Upper lobe of right lung (tissue), 1 donor: Measurements from ENCODE around the gene PPP6R1. TPM values are rescaled to one million over a fixed set of nuclear protein-coding genes. Genes with fewer than 3 reads are reported as not detected.
A peak's percentile ranks its signal among the peaks of the same experiment; 100 is the strongest.

ENCODE experiments used
- ATAC-seq: fragments of 200-7000 bp; cut with Tn5 transposase; one replicate; pipeline ENCODE4 v1.9.1; 2020; ENCODE audit warnings: mild to moderate bottlenecking, moderate library complexity
- DNase-seq: peaks from one replicate; pipeline ENCODE4 v3.0.0-alpha.2; 2020
- H3K27ac ChIP-seq: fragments of 200-600 bp; one replicate; pipeline ENCODE4 v1.8.0; 2022
- H3K27me3 ChIP-seq: fragments of 200-600 bp; one replicate; pipeline ENCODE4 v1.8.0; 2022; ENCODE audit warnings: mild to moderate bottlenecking
- H3K36me3 ChIP-seq: fragments of 200-600 bp; one replicate; pipeline ENCODE4 v1.8.0; 2022
- H3K4me1 ChIP-seq: fragments of 200-600 bp; one replicate; pipeline ENCODE4 v1.8.0; 2022
- H3K4me3 ChIP-seq: fragments of 200-600 bp; one replicate; pipeline ENCODE4 v1.8.0; 2022; ENCODE audit warnings: mild to moderate bottlenecking
- H3K9me3 ChIP-seq: fragments of 200-600 bp; one replicate; pipeline ENCODE4 v1.8.0; 2022
- CTCF ChIP-seq: fragments of 200-600 bp; IDR thresholded peaks from one replicate; pipeline ENCODE4 v1.8.0; 2022; ENCODE audit warnings: antibody characterized with exemption
- intact Hi-C: fragments of 100-400 bp; cut with DNase I; formaldehyde crosslinking; loops from one replicate; pipeline ENCODE4 v1.11.0; 2022
- total RNA-seq: library from RNA; stranded (reverse); fragmentation: NEBNext Ultra II Directional; extraction: Animal tissue kit (Norgen Biotek cat#: 25700); gene quantifications from one replicate; pipeline ENCODE4 v1.2.1, GENCODE V29; 2021
- donor health status: DM: no; HTN: yes; CAD: no; lungs with severe emphysema.

Gene PPP6R1
- total RNA-seq, 1 donor from 2014 or later: 61.0 TPM

GRCh38 chr19:55220525-55220924 lies 38.3 kb downstream of the PPP6R1 start:
- no peaks in the 10 kb centered on the region for H3K27me3 ChIP-seq
- intact Hi-C loops: no loop called here
- peaks cover 13% of the 10 kb centered on the region for H3K4me1 ChIP-seq
- DNase-seq: no peak
- H3K27ac ChIP-seq: no peak overlapping the region
- H3K9me3 ChIP-seq: no peaks in the 10 kb centered on the region
- no peaks in the 10 kb centered on the region for H3K36me3 ChIP-seq
- ATAC-seq: no peak
- H3K4me3 ChIP-seq: no peak overlapping the region
- TF ChIP-seq CTCF: no peak

DNA sequence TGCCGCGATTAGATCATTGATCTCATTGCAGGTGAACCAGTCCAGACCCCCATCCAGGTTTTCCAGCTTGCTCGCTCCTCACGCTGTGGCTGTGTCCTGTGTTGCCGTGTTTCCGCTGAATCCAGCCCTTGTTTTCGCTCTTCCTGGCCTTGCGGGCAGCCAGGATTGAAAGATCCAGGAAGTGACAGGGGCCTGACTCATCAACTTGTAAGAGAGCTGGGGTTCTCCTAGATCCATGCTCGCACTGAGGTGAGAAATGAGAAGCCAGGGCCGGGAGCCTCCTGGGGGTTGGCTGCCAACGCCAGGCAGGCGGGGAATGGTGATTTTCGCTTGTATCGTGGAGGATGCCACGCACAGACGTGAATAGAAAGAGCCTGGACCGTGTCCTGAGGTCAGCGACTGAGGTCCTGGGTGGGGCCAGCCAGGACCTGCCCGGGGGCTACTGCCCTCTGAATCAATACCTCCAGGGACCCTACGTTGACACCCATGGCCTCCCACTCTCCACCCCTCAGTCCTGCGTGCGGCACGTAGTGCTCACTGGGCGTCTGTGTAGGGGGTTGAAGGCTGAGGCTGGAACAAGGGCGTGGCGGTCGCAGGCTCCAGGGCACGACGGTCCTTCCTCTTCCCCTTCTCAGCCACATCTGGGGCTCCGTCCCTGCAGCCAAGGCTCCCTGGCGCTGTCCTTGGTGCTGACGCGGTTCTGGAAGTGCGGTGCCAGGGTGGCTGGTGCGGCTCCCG lies 42.2 kb downstream of the PPP6R1 start:
- Histone ChIP-seq H3K9me3 (no peaks in the 10 kb centered on the region), H3K4me1 (peaks cover 13% of the 10 kb centered on the region), H3K27ac (no peak overlapping the region), H3K4me3 (peak overlapping the region; percentile 43), H3K36me3 (no peaks in the 10 kb centered on the region), H3K27me3 (no peaks in the 10 kb centered on the region)
- intact Hi-C loops: no loop called here
- DNase-seq (peak; percentile 86), ATAC-seq (peak; percentile 94)
- no peak for TF ChIP-seq CTCF

DNA sequence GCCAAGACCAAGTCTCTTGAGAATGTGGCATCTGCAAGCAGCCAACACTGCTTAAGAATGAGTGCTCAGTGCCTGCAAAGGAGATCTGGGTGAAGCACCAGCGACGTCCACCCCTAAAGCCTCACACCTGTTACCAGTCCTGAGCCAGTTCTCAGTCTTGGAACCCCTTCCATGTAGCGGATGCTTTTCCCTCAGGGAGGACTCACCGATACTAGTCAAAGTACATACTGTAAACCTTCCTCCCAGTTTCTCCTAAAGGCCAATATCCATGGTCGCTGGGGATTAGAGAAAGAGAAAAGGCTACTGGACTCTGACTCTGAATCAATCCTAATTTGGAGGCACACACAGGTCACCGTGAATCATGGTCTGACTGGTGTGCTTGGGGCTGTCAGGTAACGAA lies 45.3 kb downstream of the PPP6R1 start:
- H3K4me3 ChIP-seq: no peak overlapping the region
- ATAC-seq: no peak
- no peak overlapping the region for H3K27ac ChIP-seq
- H3K36me3 ChIP-seq: no peaks in the 10 kb centered on the region
- no peaks in the 10 kb centered on the region for H3K27me3 ChIP-seq
- H3K4me1 ChIP-seq: peaks cover 13% of the 10 kb centered on the region
- intact Hi-C loops: no loop called here
- no peaks in the 10 kb centered on the region for H3K9me3 ChIP-seq
- DNase-seq: no peak
- TF ChIP-seq CTCF: no peak

- Histone ChIP-seq H3K4me3 (no peak overlapping the region), H3K36me3 (no peaks in the 10 kb centered on the region), H3K27ac (no peak overlapping the region), H3K27me3 (no peaks in the 10 kb centered on the region), H3K9me3 (no peaks in the 10 kb centered on the region), H3K4me1 (peaks cover 12% of the 10 kb centered on the region)
- peak; percentile 24 for TF ChIP-seq CTCF
- ATAC-seq (peak; percentile 50), DNase-seq (no peak)
- intact Hi-C loops: no loop called here
Measured at GRCh38 chr19:55212447-55212846, 46.4 kb downstream of the PPP6R1 start.

- no peaks in the 10 kb centered on the region for H3K36me3 ChIP-seq
- H3K9me3 ChIP-seq: no peaks in the 10 kb centered on the region
- H3K4me3 ChIP-seq: no peak overlapping the region
- TF ChIP-seq CTCF: no peak
- no peak overlapping the region for H3K27ac ChIP-seq
- no peaks in the 10 kb centered on the region for H3K27me3 ChIP-seq
- intact Hi-C loops: no loop called here
- ATAC-seq (peak; percentile 4), DNase-seq (no peak)
- H3K4me1 ChIP-seq: peaks cover 5% of the 10 kb centered on the region
Measured at GRCh38 chr19:55209693-55210472, 48.9 kb downstream of the PPP6R1 start.
